Activated CD4-positive, alpha-beta T cell treated with anti-CD3 and anti-CD28 coated beads for 24 hours (primary cell): Measurements from ENCODE around the gene INSRR.

Experiments used
- DNase-seq, 2 donors: peaks; one replicate each; pipeline ENCODE4 v3.0.0-alpha.2; 2020; ENCODE audit warnings: low read depth in 2 of 2

The INSRR gene

GRCh38 chr1:156894001-156894400 lies 35.1 kb upstream of the INSRR start:
- no peak for DNase-seq

- no peak for DNase-seq
Observed at GRCh38 chr1:156893048-156893953, 34.4 kb upstream of the INSRR start, which contains the start of gene PEAR1. TSS of gene PEAR1 (plus strand) at chr1:156893718. CDS start at chr1:156903927, 10,209 bp downstream.

- DNase-seq = peak; percentile 78 to 87
Observed at GRCh38 chr1:156892190-156893047, 33.5 kb upstream of the INSRR start.

- peak; percentile 38 to 63 for DNase-seq
Observed at GRCh38 chr1:156889802-156890580, 31.1 kb upstream of the INSRR start.

GRCh38 chr1:156887734-156888133 lies 28.8 kb upstream of the INSRR start:
- DNase-seq = no peak

GRCh38 chr1:156887317-156887716 lies 28.4 kb upstream of the INSRR start:
- no peak for DNase-seq

GRCh38 chr1:156886583-156887281 lies 27.8 kb upstream of the INSRR start:
- no peak for DNase-seq

- DNase-seq = no peak
Observed at GRCh38 chr1:156885880-156886355, 27.0 kb upstream of the INSRR start.

- no peak for DNase-seq
Observed at GRCh38 chr1:156885314-156885713, 26.4 kb upstream of the INSRR start.

GRCh38 chr1:156884560-156885184 lies 25.8 kb upstream of the INSRR start:
- DNase-seq = no peak

GRCh38 chr1:156883919-156884318 lies 25.0 kb upstream of the INSRR start:
- DNase-seq = no peak

- DNase-seq = no peak
Observed at GRCh38 chr1:156882543-156882942, 23.6 kb upstream of the INSRR start.

- DNase-seq = no peak
Observed at GRCh38 chr1:156881663-156882062, 22.7 kb upstream of the INSRR start.

- no peak for DNase-seq
Observed at GRCh38 chr1:156881101-156881500, 22.2 kb upstream of the INSRR start.

GRCh38 chr1:156880473-156880872 lies 21.6 kb upstream of the INSRR start:
- DNase-seq = no peak

GRCh38 chr1:156879876-156880275 lies 21.0 kb upstream of the INSRR start:
- DNase-seq = no peak

GRCh38 chr1:156877433-156878170 lies 18.7 kb upstream of the INSRR start:
- DNase-seq = no peak

- no peak for DNase-seq
Observed at GRCh38 chr1:156876281-156876680, 17.4 kb upstream of the INSRR start.

- DNase-seq = no peak
Observed at GRCh38 chr1:156875341-156875615, 16.4 kb upstream of the INSRR start.
